Mammary epithelial cell (primary cell): ENCODE results near the gene NSMCE1.

Experiments used
- CTCF ChIP-seq, 2 donors: IDR thresholded peaks in 1 of 2; conservative IDR thresholded peaks in 1 of 2; 2 replicates each; pipeline ENCODE4 v1.5.1; 2011 to 2012; ENCODE audit warnings: inconsistent platforms in 2 of 2, low read length in 2 of 2, mild to moderate bottlenecking in 2 of 2, control low read depth in 1 of 2, low read depth in 1 of 2; ENCODE audit not compliant: insufficient read depth in 1 of 2; ENCODE audit errors: extremely low read depth in 1 of 2
- EZH2 ChIP-seq: IDR thresholded peaks from 2 replicates; pipeline ENCODE4 v1.6.1; 2012; ENCODE audit warnings: low read length, inconsistent platforms, borderline replicate concordance

GRCh38 chr16:27202923-27203506, 65.6 kb downstream of the NSMCE1 start:
- no peak for TF ChIP-seq CTCF (conservative IDR thresholded peaks at IDR 0.05 in 1 of 2, IDR thresholded peaks at IDR 0.05 in 1 of 2; ENCODE audit: extremely low read depth in 1 of 2, insufficient read depth in 1 of 2, low read depth in 1 of 2, low read length in 2 of 2)
- no peak for TF ChIP-seq EZH2
